ENCODE results near the gene STYK1.
A peak's percentile ranks its signal among the peaks of the same experiment; 100 is the strongest.

STYK1 gene, protein sequence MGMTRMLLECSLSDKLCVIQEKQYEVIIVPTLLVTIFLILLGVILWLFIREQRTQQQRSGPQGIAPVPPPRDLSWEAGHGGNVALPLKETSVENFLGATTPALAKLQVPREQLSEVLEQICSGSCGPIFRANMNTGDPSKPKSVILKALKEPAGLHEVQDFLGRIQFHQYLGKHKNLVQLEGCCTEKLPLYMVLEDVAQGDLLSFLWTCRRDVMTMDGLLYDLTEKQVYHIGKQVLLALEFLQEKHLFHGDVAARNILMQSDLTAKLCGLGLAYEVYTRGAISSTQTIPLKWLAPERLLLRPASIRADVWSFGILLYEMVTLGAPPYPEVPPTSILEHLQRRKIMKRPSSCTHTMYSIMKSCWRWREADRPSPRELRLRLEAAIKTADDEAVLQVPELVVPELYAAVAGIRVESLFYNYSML

DNA sequence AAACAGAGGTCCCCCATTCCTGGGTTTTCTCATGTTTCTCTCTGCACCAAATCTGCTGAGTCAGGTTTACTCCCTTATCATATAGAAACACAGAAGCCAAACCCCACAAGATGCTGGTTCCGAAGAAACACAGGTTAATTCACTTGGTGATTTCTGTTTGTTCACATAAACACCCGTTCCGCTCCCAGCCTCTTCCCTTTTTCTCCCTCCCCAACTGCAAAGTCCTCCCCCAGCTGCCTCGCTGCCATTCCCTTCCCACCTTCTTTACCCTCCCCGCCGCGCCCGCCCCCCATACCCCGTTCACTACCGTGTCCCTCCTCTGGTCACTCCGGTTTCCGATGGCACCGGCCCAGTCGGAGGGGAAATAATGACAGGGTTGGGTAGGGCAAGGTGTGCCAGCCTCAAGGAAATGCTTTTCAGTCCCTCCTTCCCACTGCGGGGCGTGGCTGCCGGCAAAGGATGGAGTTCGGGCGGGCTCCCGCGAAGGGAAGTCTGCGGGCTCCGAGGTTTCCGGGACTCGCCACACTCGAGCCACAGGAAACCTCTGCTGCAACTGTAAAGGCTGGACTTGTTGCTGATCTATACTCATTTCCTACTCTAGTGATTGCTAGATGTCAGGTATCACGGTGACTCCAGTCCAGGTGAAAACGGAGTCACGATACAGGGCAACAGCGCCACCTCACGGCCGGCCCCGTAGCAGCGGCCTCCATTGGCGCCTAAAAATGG lies at the start of gene STYK1:
Gene STYK1, minus strand, starts transcription at position 394 of the 726 bp plus-strand sequence. CDS start 39,434 bp downstream, outside the sequence.
- peak; percentile 91 for DNase-seq (ENCODE audit: low spot score)

DNA sequence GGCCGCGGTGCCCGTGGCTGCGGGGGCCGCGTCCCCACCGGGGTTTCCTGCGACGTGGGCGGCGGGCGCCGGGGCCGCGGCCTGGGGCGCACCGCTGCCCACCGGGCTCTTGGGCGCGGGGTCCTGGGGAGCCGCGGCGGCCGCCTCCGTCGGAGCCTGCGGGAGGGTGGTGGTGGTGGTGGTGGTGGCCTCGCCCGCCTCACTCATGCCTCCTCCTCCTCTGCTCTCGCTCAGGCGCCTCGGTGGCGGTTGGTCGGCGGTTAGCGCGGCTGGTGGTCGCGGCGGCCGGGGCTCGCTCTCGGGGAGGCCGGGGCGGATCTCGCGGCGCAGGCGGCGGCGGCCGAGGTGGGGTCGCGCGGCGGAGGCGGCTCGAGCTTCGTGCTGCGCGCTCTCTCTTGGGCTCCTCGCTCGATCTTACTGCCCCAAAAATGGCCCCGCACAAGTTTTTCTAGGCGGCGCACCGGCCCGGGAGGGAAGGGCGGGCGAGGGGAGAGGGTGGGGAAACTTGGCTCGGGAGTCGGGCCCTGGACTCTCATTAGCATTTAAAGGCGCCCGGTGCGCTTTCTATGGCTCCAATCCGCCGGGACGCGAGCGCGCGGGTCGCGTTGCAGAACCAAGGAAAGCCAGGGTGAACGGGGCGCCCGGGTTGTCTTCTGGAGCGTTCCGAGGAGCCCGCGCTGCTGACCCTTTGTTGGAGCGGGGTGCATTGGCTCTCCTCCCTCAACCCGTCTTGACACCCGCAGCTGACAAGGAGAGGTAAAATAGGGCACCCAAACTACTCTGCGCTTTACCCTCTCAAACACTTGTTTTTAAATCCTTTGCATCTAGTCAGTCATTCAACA lies 49.3 kb upstream of the STYK1 start, which contains the start of gene YBX3:
Gene YBX3, minus strand, starts transcription at position 419 of the 842 bp plus-strand sequence. Its CDS starts 212 bp downstream, at position 207.
- DNase-seq (ENCODE audit: low spot score) = peak; percentile 88

- peak; percentile 70 for DNase-seq (ENCODE audit: low spot score)
Observed at GRCh38 chr12:10722502-10722904, 48.7 kb upstream of the STYK1 start.

DNA sequence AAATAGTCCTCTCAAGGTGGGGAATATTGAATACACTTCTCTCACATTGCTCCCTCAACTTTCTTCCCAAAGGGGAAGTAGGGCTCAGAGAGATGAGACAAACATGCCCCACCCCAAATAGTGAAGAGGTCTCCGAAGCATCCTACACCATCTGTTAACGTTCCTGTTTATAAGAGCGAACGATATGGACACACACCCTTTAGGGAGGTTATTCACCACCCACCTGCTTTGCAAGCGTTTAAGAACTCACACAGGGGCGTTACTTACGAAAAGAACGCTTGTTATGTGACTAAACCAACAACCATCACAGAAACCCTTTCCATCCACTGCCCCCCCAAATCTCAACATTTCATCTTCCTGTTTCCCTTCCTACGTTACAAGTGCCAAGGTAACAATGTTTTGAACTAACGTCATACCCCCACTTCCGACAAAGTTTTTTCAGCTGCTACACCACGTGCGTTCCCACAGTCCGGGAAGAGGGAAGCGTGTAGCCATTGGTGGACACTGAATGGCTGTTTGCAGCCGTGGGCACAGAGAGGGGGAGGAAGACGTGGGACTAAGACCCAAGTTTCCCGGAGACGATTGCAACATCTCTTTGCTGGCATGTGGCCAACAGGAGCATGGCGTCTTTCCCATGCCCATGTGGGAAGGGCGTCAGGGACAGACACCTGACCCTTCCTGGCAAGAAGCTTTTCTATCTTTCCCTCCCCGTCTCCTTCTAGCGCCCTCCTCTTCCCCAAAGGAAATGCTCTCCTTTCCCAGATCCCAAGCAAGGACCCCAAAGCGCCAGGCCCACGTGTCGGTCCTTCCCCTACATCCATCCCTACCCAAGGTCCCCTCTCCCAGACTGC lies 48.0 kb upstream of the STYK1 start:
- DNase-seq (ENCODE audit: low spot score) = peak; percentile 96

DNA sequence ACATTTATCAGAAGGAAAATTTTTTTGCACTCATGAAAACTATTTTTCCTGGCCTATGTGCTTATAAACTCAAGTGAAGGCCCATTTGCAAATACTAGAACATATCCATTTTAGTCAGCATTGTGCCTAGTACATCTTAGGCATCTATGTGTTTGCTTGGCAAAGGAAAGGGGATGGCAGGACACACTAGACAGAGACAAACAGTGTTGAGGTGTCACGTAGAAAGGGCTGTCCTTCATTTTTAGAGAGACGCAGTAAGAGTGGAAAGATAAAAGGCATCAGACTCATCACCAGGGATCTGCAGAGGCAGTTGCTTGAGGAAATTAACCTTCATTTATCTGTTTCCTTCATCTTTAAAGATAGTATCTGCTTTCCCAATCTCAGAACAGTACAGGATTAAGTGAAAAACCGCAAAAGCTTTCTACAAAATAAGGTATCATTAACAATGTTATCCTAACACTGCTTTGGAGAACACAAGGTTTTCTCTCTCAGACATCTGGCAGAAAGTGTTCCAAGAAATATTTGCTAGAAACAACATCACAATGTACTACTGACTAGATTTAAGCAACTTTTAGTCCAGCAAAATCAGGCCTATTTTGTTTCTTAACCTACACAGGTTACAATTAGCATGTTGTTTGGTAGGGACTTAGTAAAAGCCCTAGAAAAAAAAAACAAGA lies 47.3 kb upstream of the STYK1 start:
- DNase-seq (ENCODE audit: low spot score) = peak; percentile 10

GRCh38 chr12:10719482-10719881 lies 45.6 kb upstream of the STYK1 start:
- no peak for DNase-seq (ENCODE audit: low spot score)

DNA sequence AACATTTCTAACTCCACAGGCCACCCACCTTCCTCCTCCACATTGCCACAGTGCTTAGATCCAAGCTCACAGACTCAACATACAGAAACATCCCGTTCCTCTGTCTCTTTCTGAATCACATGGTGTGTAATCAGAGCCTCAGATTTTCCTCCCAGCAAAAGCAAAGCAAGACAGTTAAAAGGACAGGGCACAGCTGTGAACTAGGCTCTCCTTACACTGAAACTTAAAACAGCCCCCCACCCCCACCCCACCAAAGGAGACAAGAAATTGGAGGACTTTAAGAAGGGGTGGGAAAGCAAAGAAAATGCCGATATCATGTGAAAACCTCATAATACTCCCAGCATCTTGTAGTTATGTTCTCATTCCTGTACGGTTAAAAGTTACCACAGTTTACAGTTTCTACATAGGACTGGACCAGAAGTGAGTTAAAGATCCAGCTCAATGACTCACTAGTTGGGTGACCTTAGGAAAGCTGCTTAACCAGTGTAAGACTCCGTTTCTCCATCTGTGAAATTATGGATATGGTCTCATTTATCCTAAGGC lies 44.5 kb upstream of the STYK1 start:
- DNase-seq (ENCODE audit: low spot score) = peak; percentile 41

DNA sequence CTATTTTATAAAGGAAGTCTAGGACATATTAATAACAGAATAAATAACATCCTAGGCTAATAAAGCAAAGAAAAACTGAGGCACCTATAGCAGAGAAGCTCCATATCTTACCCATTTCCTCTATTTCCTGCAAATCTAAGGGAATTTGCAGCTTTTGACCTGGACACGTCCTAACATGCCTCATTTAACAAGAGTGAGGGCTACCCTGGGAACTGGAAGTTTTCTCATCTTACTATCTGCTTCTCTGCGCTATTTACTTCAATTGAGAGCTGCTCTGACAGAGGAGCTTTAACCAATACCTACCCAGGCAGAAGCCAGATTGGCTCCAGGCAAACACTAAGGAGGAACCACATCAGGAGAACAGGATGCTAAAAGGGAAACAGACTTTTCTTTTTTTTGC lies 43.6 kb upstream of the STYK1 start:
- DNase-seq (ENCODE audit: low spot score) = peak; percentile 20

DNA sequence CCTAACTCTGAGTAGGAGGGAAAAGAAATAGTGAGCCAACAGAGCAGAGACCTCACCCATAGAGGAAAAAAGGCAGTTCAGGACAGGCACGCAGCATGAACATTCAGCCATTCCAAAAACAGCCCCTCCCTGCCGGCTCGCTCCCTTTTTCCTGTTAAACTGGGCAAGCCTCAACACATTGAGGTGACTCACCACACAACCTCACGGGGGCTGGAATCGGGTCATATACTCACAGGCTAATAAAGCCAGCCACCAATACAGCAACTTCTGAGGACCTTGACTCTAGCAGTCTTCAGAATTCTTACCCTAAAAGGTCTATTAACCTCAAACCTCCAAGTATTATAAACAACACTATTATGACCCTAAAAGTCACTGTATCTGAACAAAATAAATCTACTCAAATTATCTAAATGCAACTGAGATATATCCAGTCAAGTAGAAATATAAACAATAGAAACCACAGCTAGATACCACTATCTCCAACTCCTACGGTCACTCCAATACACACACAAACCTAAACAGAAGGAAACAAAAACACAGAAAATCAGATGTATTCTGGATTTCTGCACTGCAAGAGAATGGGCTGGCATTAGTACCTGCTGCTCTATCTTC lies 43.0 kb upstream of the STYK1 start:
- peak; percentile 86 for DNase-seq (ENCODE audit: low spot score)

DNA sequence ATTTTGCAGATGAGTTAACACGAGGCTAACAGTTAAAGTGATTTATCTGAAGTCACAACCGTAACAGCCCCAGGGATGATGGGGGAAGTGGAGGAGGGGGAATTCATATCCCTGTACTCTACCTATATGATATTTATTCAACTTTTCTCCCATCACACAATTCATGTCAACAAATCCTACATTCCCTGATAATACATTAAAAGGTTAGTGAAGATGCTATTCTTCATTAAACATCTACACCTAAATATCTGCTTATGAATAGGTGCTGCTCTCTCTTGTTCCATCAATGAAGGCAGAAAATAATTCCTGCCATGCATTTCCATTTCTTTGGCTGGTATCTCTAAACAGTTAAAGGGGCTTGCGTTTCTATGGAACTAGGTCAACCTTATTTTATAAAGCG lies 42.4 kb upstream of the STYK1 start:
- peak; percentile 9 for DNase-seq (ENCODE audit: low spot score)

GRCh38 chr12:10715491-10715890 lies 41.6 kb upstream of the STYK1 start:
- DNase-seq (ENCODE audit: low spot score) = no peak

DNA sequence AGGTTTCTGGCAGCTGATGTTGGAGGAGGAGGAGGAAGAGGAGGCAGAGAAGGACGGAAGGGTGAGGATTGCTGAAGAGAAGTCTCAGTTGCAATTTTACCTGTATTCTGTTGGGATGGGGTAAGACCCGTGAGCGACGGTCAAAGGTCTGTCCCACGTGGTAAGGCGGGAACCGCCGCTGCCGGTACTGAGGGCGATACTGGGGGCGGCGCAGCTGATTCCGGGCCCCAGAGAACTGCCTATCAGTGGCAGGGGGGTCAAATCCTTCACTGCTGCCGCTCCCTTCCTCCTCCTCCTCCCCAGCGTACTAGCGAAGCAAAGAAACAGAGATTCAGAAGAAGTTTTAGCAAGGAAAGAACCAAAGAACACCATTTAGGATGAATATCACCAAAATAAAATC lies 36.0 kb upstream of the STYK1 start:
- no peak for DNase-seq (ENCODE audit: low spot score)

DNA sequence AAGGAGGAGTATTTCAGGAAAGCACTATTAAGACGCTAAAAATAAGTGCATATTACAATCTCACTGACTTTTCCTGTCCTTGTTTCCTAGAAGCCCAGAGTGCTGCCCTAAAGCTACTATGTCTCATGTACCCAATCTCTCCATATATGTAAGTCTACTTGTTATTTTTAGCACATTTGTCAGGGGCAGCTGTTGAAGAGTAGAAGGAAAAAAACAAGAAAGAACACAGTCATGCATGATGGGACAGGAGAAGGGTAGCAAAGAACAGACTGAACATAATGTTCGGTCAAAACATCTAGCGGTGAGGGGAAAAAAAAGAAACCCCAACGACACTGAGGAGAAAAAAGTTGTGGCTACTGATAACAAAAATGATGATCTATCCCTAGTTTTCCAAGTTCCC lies 35.0 kb upstream of the STYK1 start:
- no peak for DNase-seq (ENCODE audit: low spot score)

DNA sequence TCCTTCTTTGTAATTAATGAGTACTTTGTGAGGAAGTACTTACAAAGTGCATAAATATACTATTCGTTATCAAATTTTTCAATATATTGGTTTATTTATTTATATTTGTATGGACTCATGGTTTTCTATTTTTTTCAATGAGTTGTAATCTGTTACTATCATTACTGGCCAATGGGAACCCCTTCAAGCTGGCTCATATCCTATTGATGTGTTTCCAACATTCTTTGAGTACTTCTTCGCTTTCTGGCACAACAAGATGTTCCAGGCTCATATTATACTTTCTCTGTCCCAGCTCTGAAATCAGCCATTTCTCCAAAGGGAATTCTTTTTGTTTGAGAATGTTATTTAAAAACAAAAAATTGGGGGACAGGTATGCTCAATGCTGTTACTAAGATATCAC lies 31.8 kb upstream of the STYK1 start:
- no peak for DNase-seq (ENCODE audit: low spot score)

GRCh38 chr12:10701843-10702242 lies 28.0 kb upstream of the STYK1 start:
- no peak for DNase-seq (ENCODE audit: low spot score)

- no peak for DNase-seq (ENCODE audit: low spot score)
Observed at GRCh38 chr12:10701131-10701681, 27.4 kb upstream of the STYK1 start.

DNA sequence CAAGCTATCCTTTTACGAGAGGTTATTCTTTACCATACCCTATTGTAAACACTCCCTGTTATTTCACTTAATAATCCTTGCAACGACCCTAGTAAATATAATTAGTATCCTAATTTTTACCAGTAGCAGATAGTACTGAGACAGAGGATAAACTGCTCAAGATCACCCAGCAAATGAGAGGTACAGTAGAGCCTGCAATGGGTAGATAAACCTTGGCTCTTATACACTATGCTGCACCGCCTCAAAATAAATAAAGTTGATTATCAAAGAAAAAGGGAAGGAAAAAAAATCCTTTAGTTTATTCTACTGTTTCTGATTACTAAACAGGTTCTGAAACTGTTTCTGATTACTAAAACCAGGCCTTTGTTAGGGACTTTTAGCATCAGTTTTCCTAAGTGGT lies 26.7 kb upstream of the STYK1 start:
- DNase-seq (ENCODE audit: low spot score) = no peak

DNA sequence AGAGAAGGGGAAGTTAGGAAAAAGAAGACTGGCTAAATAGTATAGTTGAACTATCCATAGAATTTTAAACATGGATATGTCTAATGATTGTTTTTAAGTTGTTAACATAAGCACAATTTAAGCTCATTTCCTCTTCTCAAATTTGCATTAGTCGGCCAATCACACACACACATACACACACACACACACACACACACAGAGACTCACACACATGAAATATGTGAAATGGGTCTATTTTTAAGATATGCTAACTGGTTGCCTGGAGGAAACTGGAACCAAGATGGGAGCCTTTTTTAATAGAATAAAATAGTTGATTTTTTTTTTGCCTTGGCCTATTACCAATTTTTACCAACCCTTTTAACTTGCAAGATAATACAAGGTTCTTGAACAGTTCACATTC lies 24.0 kb upstream of the STYK1 start:
- DNase-seq (ENCODE audit: low spot score) = no peak

- DNase-seq (ENCODE audit: low spot score) = no peak
Observed at GRCh38 chr12:10697156-10697555, 23.3 kb upstream of the STYK1 start.

DNA sequence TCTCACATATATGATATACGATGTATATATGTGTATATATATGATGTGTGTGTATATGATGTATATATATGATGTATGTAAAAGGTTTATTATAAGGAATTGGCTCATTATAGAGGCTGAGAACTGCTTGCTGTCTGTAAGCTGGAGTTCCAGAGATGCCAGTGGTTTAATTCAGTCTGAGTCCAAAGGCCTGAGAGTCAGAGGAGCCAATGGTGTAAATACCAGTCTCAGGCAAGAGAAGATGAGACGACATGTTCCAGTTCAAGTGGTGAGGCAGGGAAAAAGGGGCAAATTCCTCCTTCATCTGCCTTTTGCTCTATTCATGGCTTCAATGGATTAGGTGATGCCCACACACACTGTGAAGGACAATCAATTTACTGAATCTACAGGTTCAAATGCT lies 17.1 kb upstream of the STYK1 start:
- DNase-seq (ENCODE audit: low spot score) = no peak
